ENCODE measurements around the gene IL6ST. TPM values are rescaled to one million over a fixed set of nuclear protein-coding genes. Genes with fewer than 3 reads are reported as not detected.

The IL6ST gene
- total RNA-seq: 332 and 612 TPM in 2 replicates

GRCh38 chr5:55994495-55994997 lies at the start of gene IL6ST:
Gene IL6ST (minus strand): TSS chr5:55994963. CDS start chr5:55976278, 18,685 bp downstream.

Other genes with a start within 250 kb of the IL6ST start
- gene IL31RA, start 143.6 kb downstream of the IL6ST start, total RNA-seq: 0.63 and 0.77 TPM in 2 replicates
- gene ANKRD55, start 238.4 kb upstream of the IL6ST start, total RNA-seq: not detected in 2 replicates